ENCODE measurements around the gene DHRS9. TPM values are rescaled to one million over a fixed set of nuclear protein-coding genes. Genes with fewer than 3 reads are reported as not detected.
"Not testable (repeated sequence)": the region's sequence is repeated elsewhere in the genome, so short reads cannot be mapped to it uniquely, and the experiment has no call there.

DHRS9 gene
- total and polyA plus RNA-seq, 4 donors: 0.52 to 3.1 (median 1.4) TPM

DNA sequence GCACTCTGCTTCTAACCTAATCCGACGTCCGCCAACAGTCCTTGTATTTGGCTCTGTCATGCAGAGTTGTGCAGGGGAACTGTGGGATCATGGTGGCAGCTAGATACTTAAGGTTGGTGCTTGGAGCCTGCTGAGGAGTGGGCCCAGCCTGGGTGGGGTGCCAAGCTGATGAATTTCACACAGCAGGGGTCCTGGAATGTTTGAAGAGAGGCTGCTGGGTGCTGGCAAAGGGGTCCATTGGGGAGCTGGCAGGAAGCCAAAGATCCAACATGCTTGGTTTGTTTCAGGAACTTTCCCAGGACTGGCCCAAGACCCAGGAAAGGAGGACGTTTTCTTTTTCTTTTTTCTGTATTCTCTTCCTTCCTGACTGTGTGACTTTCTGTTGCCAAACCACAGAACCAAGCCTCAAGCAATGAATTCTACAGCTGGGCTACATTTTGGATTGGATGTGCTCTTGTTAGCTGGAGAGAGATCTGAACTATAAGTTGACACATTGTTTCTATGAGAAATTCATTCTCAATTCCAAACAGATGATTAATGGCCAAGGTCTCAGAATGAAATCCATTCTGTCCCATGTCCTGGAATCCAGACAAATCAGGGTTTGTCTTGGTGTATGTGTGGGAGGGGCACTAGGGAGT, 49.9 kb downstream of the DHRS9 start:
- 55 to 64% methylated on average over 4 of the region's 4 CpGs for WGBS, 2 donors
- H3K27me3 ChIP-seq (ENCODE audit: control insufficient read depth in 1 of 2, insufficient read depth in 2 of 2, low read length in 1 of 2): no peaks in the 10 kb centered on the region
- no peak overlapping the region for H3K4me3 ChIP-seq (ENCODE audit: low read length in 2 of 2)
- H3K4me1 ChIP-seq (ENCODE audit: control insufficient read depth in 1 of 2, insufficient read depth in 2 of 2, low read length in 2 of 2): no peaks in the 10 kb centered on the region
- intact Hi-C loops (cut with DNase I): loop anchor here in 1 of 2 donors (10.0 kb wide), 1 partner anchor 156 kb away; no protein-coding TSS in a partner anchor
- ATAC-seq (ENCODE audit: low FRiP score): no peak
- no peaks in the 10 kb centered on the region for H3K9me3 ChIP-seq (ENCODE audit: control insufficient read depth, low read length)
- no peak overlapping the region for H3K27ac ChIP-seq (ENCODE audit: low read depth in 1 of 2, low read length in 2 of 2)
- H3K36me3 ChIP-seq (ENCODE audit: control insufficient read depth in 1 of 2, insufficient read depth in 2 of 2, low read length in 1 of 2): no peaks in the 10 kb centered on the region
- no peak for DNase-seq

- H3K4me1 ChIP-seq (ENCODE audit: control insufficient read depth in 1 of 2, insufficient read depth in 2 of 2, low read length in 2 of 2): no peaks in the 10 kb centered on the region
- H3K27me3 ChIP-seq (ENCODE audit: control insufficient read depth in 1 of 2, insufficient read depth in 2 of 2, low read length in 1 of 2): no peaks in the 10 kb centered on the region
- ATAC-seq (ENCODE audit: low FRiP score): no peak
- intact Hi-C loops (cut with DNase I): loop anchor here in 1 of 2 donors (10.0 kb wide), 1 partner anchor 155 kb away; no protein-coding TSS in a partner anchor
- H3K4me3 ChIP-seq (ENCODE audit: low read length in 2 of 2): no peak overlapping the region
- DNase-seq: no peak
- H3K9me3 ChIP-seq (ENCODE audit: control insufficient read depth, low read length): no peaks in the 10 kb centered on the region
- H3K27ac ChIP-seq (ENCODE audit: low read depth in 1 of 2, low read length in 2 of 2): no peak overlapping the region
- no peaks in the 10 kb centered on the region for H3K36me3 ChIP-seq (ENCODE audit: control insufficient read depth in 1 of 2, insufficient read depth in 2 of 2, low read length in 1 of 2)
- WGBS, 2 donors: 88 to 89% methylated on average over 4 of the region's 4 CpGs
Measured at GRCh38 chr2:169119851-169120250, 50.5 kb downstream of the DHRS9 start.

DNA sequence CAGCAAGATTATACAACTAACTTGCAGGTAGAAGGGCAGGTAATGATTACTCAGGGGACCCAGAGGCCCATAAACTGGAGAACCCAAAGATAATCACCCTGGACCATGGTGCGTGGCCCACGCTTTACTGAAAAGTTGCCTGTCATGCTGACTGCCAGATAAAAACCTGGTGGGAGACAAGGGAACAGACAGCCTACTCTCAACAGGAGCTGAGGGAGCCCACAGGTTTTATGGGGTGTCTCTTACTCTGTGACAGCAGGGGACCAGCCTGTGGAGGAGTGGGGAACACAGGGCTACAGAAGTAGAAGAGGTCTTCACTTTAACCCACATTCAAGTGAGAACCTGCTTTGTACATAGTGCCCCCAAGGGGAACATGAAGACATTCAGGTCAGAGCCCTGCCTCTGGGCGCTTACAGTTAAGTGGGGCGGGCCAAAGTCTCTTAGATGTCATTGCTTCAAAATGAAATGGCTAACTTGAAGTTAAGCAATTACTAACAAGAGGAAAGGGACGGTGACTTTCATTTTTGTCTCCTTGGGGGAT, 60.4 kb downstream of the DHRS9 start:
- H3K27me3 ChIP-seq (ENCODE audit: control insufficient read depth in 1 of 2, insufficient read depth in 2 of 2, low read length in 1 of 2): no peaks in the 10 kb centered on the region
- H3K36me3 ChIP-seq (ENCODE audit: control insufficient read depth in 1 of 2, insufficient read depth in 2 of 2, low read length in 1 of 2): no peaks in the 10 kb centered on the region
- H3K4me3 ChIP-seq (ENCODE audit: low read length in 2 of 2): no peak overlapping the region
- peaks cover 0 to 2% of the 10 kb centered on the region in 2 donors for H3K4me1 ChIP-seq (ENCODE audit: control insufficient read depth in 1 of 2, insufficient read depth in 2 of 2, low read length in 2 of 2)
- no peak for DNase-seq
- WGBS, 2 donors: 90 to 91% methylated on average over 5 of the region's 5 CpGs
- no peaks in the 10 kb centered on the region for H3K9me3 ChIP-seq (ENCODE audit: control insufficient read depth, low read length)
- ATAC-seq (ENCODE audit: low FRiP score): no peak
- intact Hi-C loops (cut with DNase I): no loop called here
- H3K27ac ChIP-seq (ENCODE audit: low read depth in 1 of 2, low read length in 2 of 2): no peak overlapping the region

DNA sequence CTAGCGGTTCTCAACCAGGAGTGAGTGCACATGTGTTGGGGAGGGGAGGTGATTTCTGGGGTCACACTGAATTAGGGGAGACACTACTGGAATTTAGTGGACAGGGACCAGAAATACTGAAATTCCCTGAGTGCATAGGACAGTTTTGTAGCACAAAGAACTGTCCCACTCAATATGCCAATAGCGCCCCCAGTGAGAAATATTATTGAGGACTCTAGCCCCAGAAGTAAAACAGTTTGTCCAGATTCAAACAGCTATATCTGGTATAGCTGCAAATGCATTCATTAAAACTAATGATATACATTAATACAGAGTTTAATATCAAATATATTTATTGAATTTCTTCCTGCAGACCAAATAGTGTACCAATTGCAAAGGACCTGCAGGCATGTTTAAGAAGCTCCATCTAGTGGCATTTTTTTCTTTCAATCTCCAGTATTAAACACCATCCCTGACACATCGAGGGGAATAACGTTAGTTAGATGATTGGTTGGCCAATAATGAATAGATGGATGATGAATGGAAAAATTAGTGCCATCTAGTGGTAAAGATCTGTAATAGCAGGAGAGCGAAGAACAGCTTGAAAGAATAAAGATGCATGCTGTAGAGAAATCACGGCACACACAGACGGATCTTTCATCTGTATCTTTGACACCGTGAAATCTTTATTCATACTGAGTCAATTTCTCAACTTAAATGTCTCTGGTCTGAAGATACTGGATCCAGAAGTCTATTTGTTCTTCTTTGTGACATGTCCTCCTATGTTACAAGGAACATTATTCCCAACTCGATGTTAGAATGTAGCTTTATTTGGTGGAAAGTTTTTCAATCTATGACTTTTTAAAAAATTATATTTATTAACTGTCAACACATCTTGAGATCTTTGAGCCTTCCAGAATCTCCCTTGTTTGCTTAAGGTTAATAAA, 62.5 kb downstream of the DHRS9 start:
- intact Hi-C loops (cut with DNase I): no loop called here
- DNase-seq: no peak
- no peaks in the 10 kb centered on the region for H3K36me3 ChIP-seq (ENCODE audit: control insufficient read depth in 1 of 2, insufficient read depth in 2 of 2, low read length in 1 of 2)
- 31% methylated on average over 9 of the region's 9 CpGs for WGBS, 2 donors
- no peak overlapping the region for H3K4me3 ChIP-seq (ENCODE audit: low read length in 2 of 2)
- no peaks in the 10 kb centered on the region for H3K27me3 ChIP-seq (ENCODE audit: control insufficient read depth in 1 of 2, insufficient read depth in 2 of 2, low read length in 1 of 2)
- peak; percentile 80 for ATAC-seq (ENCODE audit: low FRiP score)
- H3K4me1 ChIP-seq (ENCODE audit: control insufficient read depth in 1 of 2, insufficient read depth in 2 of 2, low read length in 2 of 2): peaks cover 0 to 2% of the 10 kb centered on the region in 2 donors
- H3K27ac ChIP-seq (ENCODE audit: low read depth in 1 of 2, low read length in 2 of 2): no peak overlapping the region
- H3K9me3 ChIP-seq (ENCODE audit: control insufficient read depth, low read length): no peaks in the 10 kb centered on the region

- intact Hi-C loops (cut with DNase I); ATAC-seq (ENCODE audit: low FRiP score); DNase-seq: not testable (repeated sequence)
Measured at GRCh38 chr2:169134272-169134671, 64.9 kb downstream of the DHRS9 start.

GRCh38 chr2:169136428-169136827, 67.1 kb downstream of the DHRS9 start:
- intact Hi-C loops (cut with DNase I); H3K27me3 ChIP-seq (ENCODE audit: control insufficient read depth in 1 of 2, insufficient read depth in 2 of 2, low read length in 1 of 2); ATAC-seq (ENCODE audit: low FRiP score); H3K4me3 ChIP-seq (ENCODE audit: low read length in 2 of 2); H3K27ac ChIP-seq (ENCODE audit: low read depth in 1 of 2, low read length in 2 of 2); H3K4me1 ChIP-seq (ENCODE audit: control insufficient read depth in 1 of 2, insufficient read depth in 2 of 2, low read length in 2 of 2); H3K36me3 ChIP-seq (ENCODE audit: control insufficient read depth in 1 of 2, insufficient read depth in 2 of 2, low read length in 1 of 2); H3K9me3 ChIP-seq (ENCODE audit: control insufficient read depth, low read length); DNase-seq: not testable (repeated sequence)
- 81 to 93% methylated on average over 4 to 5 of the region's 5 CpGs for WGBS, 2 donors

More at GRCh38 chr2:169134272-169134671, 64.9 kb downstream of the DHRS9 start:
- H3K27me3 ChIP-seq (ENCODE audit: control insufficient read depth in 1 of 2, insufficient read depth in 2 of 2, low read length in 1 of 2); H3K36me3 ChIP-seq (ENCODE audit: control insufficient read depth in 1 of 2, insufficient read depth in 2 of 2, low read length in 1 of 2); H3K4me1 ChIP-seq (ENCODE audit: control insufficient read depth in 1 of 2, insufficient read depth in 2 of 2, low read length in 2 of 2); H3K27ac ChIP-seq (ENCODE audit: low read depth in 1 of 2, low read length in 2 of 2); H3K9me3 ChIP-seq (ENCODE audit: control insufficient read depth, low read length); H3K4me3 ChIP-seq (ENCODE audit: low read length in 2 of 2): not testable (repeated sequence)
- 80 to 90% methylated on average over 6 of the region's 6 CpGs for WGBS, 2 donors

DNA sequence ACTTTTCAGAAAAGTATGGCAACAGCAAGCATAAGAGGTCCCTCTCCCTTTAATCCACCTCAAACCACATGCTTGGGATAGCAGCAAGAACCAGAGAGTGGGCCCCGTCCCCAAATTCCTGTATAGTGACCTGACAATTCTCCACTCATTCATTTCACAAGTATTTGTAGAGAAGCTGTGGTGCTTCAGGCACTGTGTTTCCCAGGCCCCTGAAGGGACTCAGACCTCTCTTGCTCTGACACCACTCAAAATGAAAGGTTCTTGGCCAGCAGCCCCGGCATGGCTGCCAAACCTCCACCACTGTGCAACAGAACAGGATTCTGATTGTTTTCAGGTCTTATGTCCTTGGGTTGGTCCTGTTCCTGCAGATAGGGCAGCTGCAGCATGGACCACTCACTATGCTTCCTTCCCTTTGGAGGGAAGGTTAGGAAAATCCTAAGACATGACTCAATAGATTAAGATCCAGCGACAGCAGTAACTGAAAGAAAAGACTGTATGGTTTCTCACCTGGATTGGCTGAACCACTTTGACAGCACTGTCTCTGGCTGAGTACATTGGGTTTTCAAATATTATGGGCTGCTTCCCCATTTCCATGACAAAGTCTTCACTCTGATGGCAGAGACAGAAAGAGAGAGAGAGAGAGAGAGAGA, 67.6 kb downstream of the DHRS9 start:
- no peak overlapping the region for H3K27ac ChIP-seq (ENCODE audit: low read depth in 1 of 2, low read length in 2 of 2)
- ATAC-seq (ENCODE audit: low FRiP score): no peak
- H3K4me1 ChIP-seq (ENCODE audit: control insufficient read depth in 1 of 2, insufficient read depth in 2 of 2, low read length in 2 of 2): no peaks in the 10 kb centered on the region
- intact Hi-C loops (cut with DNase I): no loop called here
- no peaks in the 10 kb centered on the region for H3K36me3 ChIP-seq (ENCODE audit: control insufficient read depth in 1 of 2, insufficient read depth in 2 of 2, low read length in 1 of 2)
- DNase-seq: no peak
- H3K27me3 ChIP-seq (ENCODE audit: control insufficient read depth in 1 of 2, insufficient read depth in 2 of 2, low read length in 1 of 2): no peaks in the 10 kb centered on the region
- no peak overlapping the region for H3K4me3 ChIP-seq (ENCODE audit: low read length in 2 of 2)
- 58 to 63% methylated on average over 3 of the region's 3 CpGs for WGBS, 2 donors
- no peaks in the 10 kb centered on the region for H3K9me3 ChIP-seq (ENCODE audit: control insufficient read depth, low read length)

GRCh38 chr2:169137924-169138323, 68.6 kb downstream of the DHRS9 start:
- Histone ChIP-seq H3K4me3 (ENCODE audit: low read length in 2 of 2) (no peak overlapping the region), H3K27me3 (ENCODE audit: control insufficient read depth in 1 of 2, insufficient read depth in 2 of 2, low read length in 1 of 2) (no peaks in the 10 kb centered on the region), H3K36me3 (ENCODE audit: control insufficient read depth in 1 of 2, insufficient read depth in 2 of 2, low read length in 1 of 2) (no peaks in the 10 kb centered on the region), H3K27ac (ENCODE audit: low read depth in 1 of 2, low read length in 2 of 2) (no peak overlapping the region), H3K9me3 (ENCODE audit: control insufficient read depth, low read length) (no peaks in the 10 kb centered on the region), H3K4me1 (ENCODE audit: control insufficient read depth in 1 of 2, insufficient read depth in 2 of 2, low read length in 2 of 2) (no peaks in the 10 kb centered on the region)
- WGBS, 2 donors: 42 to 44% methylated on average over 2 of the region's 2 CpGs
- DNase-seq (no peak), ATAC-seq (ENCODE audit: low FRiP score) (no peak)
- intact Hi-C loops (cut with DNase I): no loop called here

Measured in aorta (tissue), 5 donors.